IMR-90 (cell line): ENCODE data around the gene TFAP2A. TPM values are rescaled to one million over a fixed set of nuclear protein-coding genes. Genes with fewer than 3 reads are reported as not detected.

Experiments used
- ATAC-seq: fragments of 200-7000 bp; cut with Tn5 transposase; 2 replicates; pipeline ENCODE4 v1.9.1; 2020; ENCODE audit warnings: low read depth, mild to moderate bottlenecking, moderate library complexity
- BruUV-seq: library from RNA; stranded (reverse); fragments of 400-500 nt; replicated peaks from 2 replicates; lab custom pipeline; 2021; lab: Mats Ljungman, UMichigan
- CTCF ChIA-PET: fragments of 300-600 bp; formaldehyde crosslinking; extraction: SDS; loops from one replicate; lab custom pipeline; 2021; ENCODE audit warnings: antibody characterized with exemption; lab: Yijun Ruan, JAX
- POLR2A ChIA-PET: fragments of 300-600 bp; sonication (Branson Sonifier 250); formaldehyde crosslinking; loops from one replicate; lab custom pipeline; 2022; ENCODE audit warnings: antibody characterized with exemption; ENCODE audit not compliant: unreplicated experiment; lab: Charles Lee
- DNase-seq: peaks from one replicate; pipeline ENCODE4 v3.0.0; 2013
- H2AFZ ChIP-seq: replicated peaks from 2 replicates; pipeline ENCODE3; 2013; ENCODE audit warnings: low read length, mild to moderate bottlenecking; ENCODE audit not compliant: poor library complexity
- H2AK5ac ChIP-seq: 2 replicates; pipeline ENCODE4 v1.6.1; 2013; ENCODE audit warnings: low read depth, low read length, inconsistent platforms
- H2AK9ac ChIP-seq: replicated peaks from 2 replicates; pipeline ENCODE3; 2013; ENCODE audit warnings: mild to moderate bottlenecking, low read depth, low read length, moderate library complexity; ENCODE audit not compliant: poor library complexity
- H2BK120ac ChIP-seq: 2 replicates; pipeline ENCODE4 v1.6.1; 2013; ENCODE audit warnings: low read depth, low read length, inconsistent platforms
- H2BK15ac ChIP-seq: 3 replicates; pipeline ENCODE4 v1.6.1; 2013; ENCODE audit warnings: low read depth, low read length, inconsistent platforms
- H2BK20ac ChIP-seq: 2 replicates; pipeline ENCODE4 v1.6.1; 2013; ENCODE audit warnings: low read depth, mild to moderate bottlenecking, inconsistent platforms, low read length, moderate library complexity
- H2BK5ac ChIP-seq: 2 replicates; pipeline ENCODE4 v1.6.1; 2013; ENCODE audit warnings: mild to moderate bottlenecking, low read depth, low read length, inconsistent platforms; ENCODE audit not compliant: poor library complexity, severe bottlenecking
- H3K14ac ChIP-seq: replicated peaks from 2 replicates; pipeline ENCODE4 v1.6.1; 2013; ENCODE audit warnings: low read depth, low read length, inconsistent platforms
- H3K18ac ChIP-seq: 2 replicates; pipeline ENCODE4 v1.6.1; 2013; ENCODE audit warnings: low read depth, low read length, control low read depth
- H3K23ac ChIP-seq: 2 replicates; pipeline ENCODE4 v1.6.1; 2013; ENCODE audit warnings: low read depth, low read length, inconsistent platforms
- H3K27ac ChIP-seq: 2 replicates; pipeline ENCODE4 v1.5.1; 2013; ENCODE audit warnings: mild to moderate bottlenecking, control low read depth, low read length; ENCODE audit not compliant: insufficient read depth
- H3K27me3 ChIP-seq: 2 replicates; pipeline ENCODE4 v1.6.1; 2013; ENCODE audit warnings: low read length; ENCODE audit not compliant: control insufficient read depth, insufficient read depth
- H3K36me3 ChIP-seq: 2 replicates; pipeline ENCODE4 v1.6.1; 2013; ENCODE audit warnings: low read length, mixed read lengths; ENCODE audit not compliant: control insufficient read depth, insufficient read depth
- H3K4ac ChIP-seq: 2 replicates; pipeline ENCODE4 v1.6.1; 2013; ENCODE audit warnings: low read depth, low read length, inconsistent platforms
- H3K4me1 ChIP-seq: 2 replicates; pipeline ENCODE4 v1.6.1; 2013; ENCODE audit warnings: low read length, mixed read lengths; ENCODE audit not compliant: control insufficient read depth, insufficient read depth
- H3K4me2 ChIP-seq: 2 replicates; pipeline ENCODE4 v1.6.1; 2013; ENCODE audit warnings: low read depth, mild to moderate bottlenecking, control low read depth, low read length, moderate library complexity
- H3K4me3 ChIP-seq: 2 replicates; pipeline ENCODE4 v1.5.1; 2013; ENCODE audit warnings: low read depth, mild to moderate bottlenecking, control low read depth, low read length, moderate library complexity; ENCODE audit not compliant: insufficient read depth
- H3K56ac ChIP-seq: 2 replicates; pipeline ENCODE4 v1.6.1; 2013; ENCODE audit warnings: low read length, inconsistent platforms; ENCODE audit not compliant: insufficient read depth; ENCODE audit errors: extremely low read depth
- H3K79me1 ChIP-seq, 2 experiments: 2 replicates each; pipeline ENCODE4 v1.6.1; 2013; ENCODE audit warnings: low read length in 2 of 2, inconsistent platforms in 1 of 2, low read depth in 1 of 2
- H3K9ac ChIP-seq: 2 replicates; pipeline ENCODE4 v1.6.1; 2013; ENCODE audit warnings: low read depth, low read length, control low read depth
- H3K9me1 ChIP-seq: 2 replicates; pipeline ENCODE4 v1.6.1; 2013; ENCODE audit warnings: low read length, inconsistent platforms; ENCODE audit not compliant: insufficient read depth
- H3K9me3 ChIP-seq: 2 replicates; pipeline ENCODE4 v1.6.1; 2013; ENCODE audit warnings: low read length; ENCODE audit not compliant: control insufficient read depth, insufficient read depth
- H4K20me1 ChIP-seq: 2 replicates; pipeline ENCODE4 v1.6.1; 2013; ENCODE audit warnings: low read length, inconsistent platforms; ENCODE audit not compliant: insufficient read depth
- H4K5ac ChIP-seq: 2 replicates; pipeline ENCODE4 v1.6.1; 2013; ENCODE audit warnings: mild to moderate bottlenecking, low read depth, low read length, control low read depth
- H4K8ac ChIP-seq, 2 experiments: 2 replicates each; pipeline ENCODE4 v1.6.1; 2013; ENCODE audit warnings: low read depth in 2 of 2, low read length in 2 of 2, control low read depth in 1 of 2, inconsistent platforms in 1 of 2
- H4K91ac ChIP-seq: 2 replicates; pipeline ENCODE4 v1.6.1; 2013; ENCODE audit warnings: low read depth, low read length, inconsistent platforms; ENCODE audit not compliant: insufficient read depth
- BHLHE40 ChIP-seq: fragments of 150-350 bp; IDR thresholded peaks from 2 replicates; pipeline ENCODE4 v1.6.1; 2016; ENCODE audit warnings: mild to moderate bottlenecking, low read depth, low read length
- CEBPB ChIP-seq: IDR thresholded peaks from 2 replicates; pipeline ENCODE4 v1.6.1; 2012; ENCODE audit warnings: low read depth, low read length, improper control_type of control experiment
- CHD1 ChIP-seq: IDR thresholded peaks from 2 replicates; pipeline ENCODE4 v1.6.1; 2012; ENCODE audit warnings: low read depth, low read length, improper control_type of control experiment
- CTCF ChIP-seq: conservative IDR thresholded peaks from 2 replicates; pipeline ENCODE4 v1.5.1; 2012; ENCODE audit warnings: mild to moderate bottlenecking, low read depth, low read length, improper control_type of control experiment
- FOS ChIP-seq: fragments of 150-350 bp; IDR thresholded peaks from 2 replicates; pipeline ENCODE4 v1.6.1; 2016; ENCODE audit warnings: low read depth, low read length
- MAFK ChIP-seq: IDR thresholded peaks from 2 replicates; pipeline ENCODE4 v1.6.1; 2012; ENCODE audit warnings: low read depth, low read length, improper control_type of control experiment
- MAZ ChIP-seq: IDR thresholded peaks from 2 replicates; pipeline ENCODE4 v1.6.1; 2012; ENCODE audit warnings: low read depth, mild to moderate bottlenecking, low read length, improper control_type of control experiment, moderate library complexity, borderline replicate concordance
- MXI1 ChIP-seq: IDR thresholded peaks from 2 replicates; pipeline ENCODE4 v1.6.1; 2012; ENCODE audit warnings: low read depth, mild to moderate bottlenecking, low read length, moderate library complexity, borderline replicate concordance
- NFE2L2 ChIP-seq: fragments of 150-350 bp; IDR thresholded peaks from 2 replicates; pipeline ENCODE4 v1.6.1; 2016; ENCODE audit warnings: low read depth, mild to moderate bottlenecking, low read length
- RAD21 ChIP-seq: IDR thresholded peaks from 2 replicates; pipeline ENCODE4 v1.6.1; 2012; ENCODE audit warnings: low read length, improper control_type of control experiment
- RFX5 ChIP-seq: IDR thresholded peaks from 2 replicates; pipeline ENCODE4 v1.8.0; 2012; ENCODE audit warnings: low read depth, mild to moderate bottlenecking, low read length, moderate library complexity
- SMC3 ChIP-seq: fragments of 150-350 bp; IDR thresholded peaks from 2 replicates; pipeline ENCODE4 v1.6.1; 2016; ENCODE audit warnings: low read depth, mild to moderate bottlenecking, antibody characterized with exemption, low read length, moderate library complexity
- WGBS, 2 experiments: methylation state at CpG; one replicate each; pipeline versions ENCODE4 v1.1.5 to v1.1.7; 2013; ENCODE audit warnings: missing lambda C conversion rate in 2 of 2; ENCODE audit not compliant: insufficient read length in 1 of 2; ENCODE audit errors: extremely low coverage in 2 of 2; 5-methylcytosine and 5-hydroxymethylcytosine counted together
- dilution Hi-C: fragments of 300-500 bp; cut with HindIII; formaldehyde crosslinking; loops from one replicate; pipeline ENCODE4 v1.14.3; 2018; ENCODE audit warnings: low sequenced_read_pairs; ENCODE audit not compliant: unreplicated experiment
- in situ Hi-C: fragments of 300-500 bp; cut with MboI; formaldehyde crosslinking; loops from 3 replicates; pipeline ENCODE4 v1.14.3; 2019; ENCODE audit warnings: low sequenced_read_pairs, inconsistent platforms, mixed read lengths
- intact Hi-C: fragments of 100-400 bp; cut with micrococcal nuclease; formaldehyde crosslinking; loops from 2 replicates; pipeline ENCODE4 v1.10.0; 2022
- polyA plus RNA-seq, 3 experiments: library from polyadenylated mRNA; depleted of rRNA; stranded (reverse); fragments of >200 nt; gene quantifications; 2 replicates each; pipeline ENCODE4 v1.2.3, GENCODE V29; 2012; ENCODE audit warnings: low replicate concordance in 1 of 3
- total RNA-seq: library from RNA; depleted of rRNA; stranded (reverse); fragments of >200 nt; gene quantifications from 2 replicates; pipeline ENCODE4 v1.2.3, GENCODE V29; 2012
- TF ChIP-seq, protein P1 (sequence below): fragments of 150-350 bp; IDR thresholded peaks from 2 replicates; pipeline ENCODE4 v1.6.1; 2016; ENCODE audit warnings: low read depth, mild to moderate bottlenecking, low read length, moderate library complexity, borderline replicate concordance
- TF ChIP-seq, protein P2 (sequence below): fragments of 150-350 bp; IDR thresholded peaks from 2 replicates; pipeline ENCODE4 v1.6.1; 2017; ENCODE audit warnings: mild to moderate bottlenecking, antibody characterized with exemption, low read length, low read depth

The TFAP2A gene
- total and polyA plus RNA-seq, 2 of the 4 experiments (the other 2 are of a cell fraction) = 0.72 to 7.1 TPM

GRCh38 chr6:10413262-10413849 lies 1.5 kb downstream of the TFAP2A start:
- intact Hi-C loops = loop anchor here (5.0 to 10.0 kb wide), 8 partner anchors 156 to 1431 kb away; no protein-coding TSS in a partner anchor
- Histone ChIP-seq H3K18ac (no peak overlapping the region), H3K27me3 (peaks cover 86% of the 10 kb centered on the region), H3K79me1 (no peaks in the 10 kb centered on the region), H4K8ac (0 out of 4 replicates have a peak overlapping the region, but pooled peaks of 1 of the 2 experiments have one; percentile 14), H3K56ac (peak overlapping the region; percentile 47; the same call in 1 of the 2 replicates), H2BK15ac (no peak overlapping the region), H4K20me1 (no peaks in the 10 kb centered on the region), H3K4me1 (no peaks in the 10 kb centered on the region; the same call in 1 of the 2 replicates), H2BK20ac (no peak overlapping the region), H3K14ac (no peak overlapping the region), H2BK5ac (peak overlapping the region; percentile 58), H2AK9ac (peak overlapping the region; percentile 67), H3K23ac (peak overlapping the region; percentile 51), H3K9me1 (no peaks in the 10 kb centered on the region), H2AK5ac (no peak overlapping the region), H3K27ac (peak overlapping the region; percentile 41), H3K4me3 (peak overlapping the region; percentile 67), H4K5ac (no peak overlapping the region), H2AFZ (peak overlapping the region; percentile 90), H3K9ac (peak overlapping the region; percentile 65), H3K4me2 (peak overlapping the region; percentile 77), H3K36me3 (peaks cover 3% of the 10 kb centered on the region; the same call in 1 of the 2 replicates), H4K91ac (no peak overlapping the region; the same call in none of the 2 replicates), H2BK120ac (peak overlapping the region; percentile 17), H3K9me3 (no peaks in the 10 kb centered on the region), H3K4ac (peak overlapping the region; percentile 35; the same call in 1 of the 2 replicates)
- BruUV-seq = no TSS peak
- ChIA-PET CTCF (interaction anchor here (0.6 to 1.4 kb wide), 3 partner anchors 16 to 1430 kb away, joined by 3 to 6 read pairs (median 4); no protein-coding TSS in a partner anchor), POLR2A (no interaction called here)
- DNase-seq (no peak), ATAC-seq (no peak)
- dilution Hi-C loops = no loop called here
- in situ Hi-C loops = loop anchor here (25.0 kb wide), 2 partner anchors 876 to 1976 kb away; partner anchors contain the start of gene SLC35B3
- WGBS, 2 experiments = no CpG with 5 or more reads among the region's 31 CpGs
- TF ChIP-seq MAZ (no peak), SMC3 (no peak), MXI1 (no peak), BHLHE40 (no peak), FOS (no peak), NFE2L2 (no peak), RFX5 (no peak), CHD1 (no peak), CEBPB (no peak), RAD21 (no peak), CTCF (no peak), MAFK (no peak)
- TF ChIP-seq, protein P1, sequence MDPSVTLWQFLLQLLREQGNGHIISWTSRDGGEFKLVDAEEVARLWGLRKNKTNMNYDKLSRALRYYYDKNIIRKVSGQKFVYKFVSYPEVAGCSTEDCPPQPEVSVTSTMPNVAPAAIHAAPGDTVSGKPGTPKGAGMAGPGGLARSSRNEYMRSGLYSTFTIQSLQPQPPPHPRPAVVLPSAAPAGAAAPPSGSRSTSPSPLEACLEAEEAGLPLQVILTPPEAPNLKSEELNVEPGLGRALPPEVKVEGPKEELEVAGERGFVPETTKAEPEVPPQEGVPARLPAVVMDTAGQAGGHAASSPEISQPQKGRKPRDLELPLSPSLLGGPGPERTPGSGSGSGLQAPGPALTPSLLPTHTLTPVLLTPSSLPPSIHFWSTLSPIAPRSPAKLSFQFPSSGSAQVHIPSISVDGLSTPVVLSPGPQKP = no peak
- TF ChIP-seq, protein P2, sequence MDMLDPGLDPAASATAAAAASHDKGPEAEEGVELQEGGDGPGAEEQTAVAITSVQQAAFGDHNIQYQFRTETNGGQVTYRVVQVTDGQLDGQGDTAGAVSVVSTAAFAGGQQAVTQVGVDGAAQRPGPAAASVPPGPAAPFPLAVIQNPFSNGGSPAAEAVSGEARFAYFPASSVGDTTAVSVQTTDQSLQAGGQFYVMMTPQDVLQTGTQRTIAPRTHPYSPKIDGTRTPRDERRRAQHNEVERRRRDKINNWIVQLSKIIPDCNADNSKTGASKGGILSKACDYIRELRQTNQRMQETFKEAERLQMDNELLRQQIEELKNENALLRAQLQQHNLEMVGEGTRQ = no peak
